ENCODE results near the gene ATF3.

The ATF3 gene

GRCh38 chr1:212618466-212619210, 10.1 kb downstream of the ATF3 start (continued):
- TF ChIP-seq BCL6B (tag by site-specific recombination; IDR thresholded peaks at IDR 0.05) = no peak
- no peak for TF ChIP-seq ZNF239 (tag by site-specific recombination; IDR thresholded peaks at IDR 0.05)
- no peak for TF ChIP-seq ZNF266 (tag by site-specific recombination; IDR thresholded peaks at IDR 0.05; ENCODE audit: low read depth)
- TF ChIP-seq ZNF571 (tag by site-specific recombination; IDR thresholded peaks at IDR 0.05) = no peak
- no peak for TF ChIP-seq ZNF623 (tag by site-specific recombination; IDR thresholded peaks at IDR 0.05)
- no peak for TF ChIP-seq OSR2 (tag by site-specific recombination; IDR thresholded peaks at IDR 0.05)
- no peak for TF ChIP-seq YY2 (tag by site-specific recombination; IDR thresholded peaks at IDR 0.05)
- TF ChIP-seq ZNF350 (tag by site-specific recombination; IDR thresholded peaks at IDR 0.05) = no peak

GRCh38 chr1:212620293-212620692, 11.7 kb downstream of the ATF3 start:
- Histone ChIP-seq H3K36me3 (ENCODE audit: control insufficient read depth in 2 of 2, insufficient read depth in 1 of 2, low read length in 2 of 2) (peaks cover 23 to 63% of the 10 kb centered on the region in 2 experiments), H3K4me1 (ENCODE audit: control insufficient read depth, insufficient read depth, low read length) (no peaks in the 10 kb centered on the region), H3K4me3 (ENCODE audit: low read depth, low read length) (no peak overlapping the region), H3K27ac (ENCODE audit: extremely low read depth, low read depth, low read length) (no peak overlapping the region), H3K9me3 (ENCODE audit: control insufficient read depth, insufficient read depth, low read depth, low read length) (no peaks in the 10 kb centered on the region)
- TF ChIP-seq ZNF501 (tag by site-specific recombination; IDR thresholded peaks at IDR 0.05) (no peak), BCL6B (tag by site-specific recombination; IDR thresholded peaks at IDR 0.05) (no peak)
- ChIA-PET POLR2A (interaction anchor here (1.2 kb wide), 1 partner anchor 8 kb away, joined by 3 read pairs; no protein-coding TSS in a partner anchor), CTCF (interaction anchor here (0.6 kb wide), 1 partner anchor 82 kb away, joined by 4 read pairs; no protein-coding TSS in a partner anchor)

- H3K36me3 ChIP-seq (ENCODE audit: control insufficient read depth in 2 of 2, insufficient read depth in 1 of 2, low read length in 2 of 2) = peaks cover 15 to 53% of the 10 kb centered on the region in 2 experiments
- no peaks in the 10 kb centered on the region for H3K4me1 ChIP-seq (ENCODE audit: control insufficient read depth, insufficient read depth, low read length)
- no peak overlapping the region for H3K27ac ChIP-seq (ENCODE audit: extremely low read depth, low read depth, low read length)
- H3K4me3 ChIP-seq (ENCODE audit: low read depth, low read length) = no peak overlapping the region
- H3K9me3 ChIP-seq (ENCODE audit: control insufficient read depth, insufficient read depth, low read depth, low read length) = no peaks in the 10 kb centered on the region
- ChIA-PET POLR2A (interaction anchor here (0.5 to 3.0 kb wide), 4 partner anchors 9 to 436 kb away, joined by 3 to 19 read pairs (median 4); partner anchors contain the start of gene ATF3), CTCF (interaction anchor here (0.6 to 0.8 kb wide), 2 partner anchors 9 to 106 kb away, joined by 3 read pairs; no protein-coding TSS in a partner anchor)
- peak; percentile 85 for TF ChIP-seq SCRT2 (tag by site-specific recombination; IDR thresholded peaks at IDR 0.05)
- TF ChIP-seq HOXD13 (CRISPR knock-in tag; IDR thresholded peaks at IDR 0.05; ENCODE audit: borderline replicate concordance) = no peak
These were observed 12.7 kb downstream of the ATF3 start for GRCh38 chr1:212621043-212621948.

- H3K4me3 ChIP-seq (ENCODE audit: low read depth, low read length) = no peak overlapping the region
- H3K36me3 ChIP-seq (ENCODE audit: control insufficient read depth in 2 of 2, insufficient read depth in 1 of 2, low read length in 2 of 2) = peaks cover 11 to 48% of the 10 kb centered on the region in 2 experiments
- ChIA-PET CTCF (interaction anchor here (0.5 to 1.7 kb wide), 5 partner anchors 10 to 145 kb away, joined by 3 to 5 read pairs (median 3); no protein-coding TSS in a partner anchor), POLR2A (interaction anchor here (0.5 to 3.0 kb wide), 4 partner anchors 8 to 436 kb away, joined by 3 to 19 read pairs (median 4); partner anchors contain the start of gene ATF3)
- H3K4me1 ChIP-seq (ENCODE audit: control insufficient read depth, insufficient read depth, low read length) = no peaks in the 10 kb centered on the region
- no peaks in the 10 kb centered on the region for H3K9me3 ChIP-seq (ENCODE audit: control insufficient read depth, insufficient read depth, low read depth, low read length)
- no peak overlapping the region for H3K27ac ChIP-seq (ENCODE audit: extremely low read depth, low read depth, low read length)
- TF ChIP-seq ZNF510 (tag by site-specific recombination; IDR thresholded peaks at IDR 0.05; ENCODE audit: insufficient replicate concordance) = no peak
- 0 out of 2 replicates have a peak, but pooled peaks have one; percentile 13 for TF ChIP-seq PATZ1 (tag by site-specific recombination; IDR thresholded peaks at IDR 0.05)
- no peak for TF ChIP-seq ZSCAN4 (tag by site-specific recombination; IDR thresholded peaks at IDR 0.05)
- TF ChIP-seq PRDM1 (tag by site-specific recombination; IDR thresholded peaks at IDR 0.05) = no peak
These were observed 13.4 kb downstream of the ATF3 start for GRCh38 chr1:212621949-212622305.

All from HEK293 (cell line).